SJCRH30 (cell line): Measurements from ENCODE around the gene PDE6B. TPM values are rescaled to one million over a fixed set of nuclear protein-coding genes. Genes with fewer than 3 reads are reported as not detected.
A peak's percentile ranks its signal among the peaks of the same experiment; 100 is the strongest.
"Not testable (repeated sequence)": the region's sequence is repeated elsewhere in the genome, so short reads cannot be mapped to it uniquely, and the experiment has no call there.

Experiments
- DNase-seq, 2 experiments: peaks; one replicate each; pipeline ENCODE4 v3.0.0-alpha.2; 2015 to 2020
- H3K27ac ChIP-seq: fragments of 250-450 bp; sonication (Bioruptor Pico); 2 replicates; pipeline ENCODE4 v1.5.1; 2020; ENCODE audit warnings: mild to moderate bottlenecking, moderate library complexity
- H3K27me3 ChIP-seq: fragments of 250-450 bp; sonication (Bioruptor Pico); 2 replicates; pipeline ENCODE4 v1.5.1; 2020; ENCODE audit warnings: mild to moderate bottlenecking, moderate library complexity
- H3K36me3 ChIP-seq: fragments of 250-450 bp; sonication (Bioruptor Pico); 2 replicates; pipeline ENCODE4 v1.5.1; 2020; ENCODE audit warnings: mild to moderate bottlenecking, moderate library complexity
- H3K4me1 ChIP-seq: fragments of 250-450 bp; sonication (Bioruptor Pico); 2 replicates; pipeline ENCODE4 v1.5.1; 2020; ENCODE audit warnings: mild to moderate bottlenecking, moderate library complexity
- H3K4me3 ChIP-seq: fragments of 250-450 bp; sonication (Bioruptor Pico); 2 replicates; pipeline ENCODE4 v1.5.1; 2020; ENCODE audit warnings: mild to moderate bottlenecking, moderate library complexity
- H3K9me3 ChIP-seq: fragments of 250-450 bp; sonication (Bioruptor Pico); replicated peaks from 2 replicates; pipeline ENCODE4 v1.5.1; 2020; ENCODE audit warnings: mild to moderate bottlenecking, moderate library complexity
- total RNA-seq: library from RNA; depleted of rRNA; stranded (reverse); fragments of >200 nt; shearing (Covaris generic); gene quantifications from 2 replicates; pipeline ENCODE4 v1.2.3, GENCODE V29; 2014

Gene PDE6B
- total RNA-seq, 1 experiment from 2014 or later, result not detected

DNA sequence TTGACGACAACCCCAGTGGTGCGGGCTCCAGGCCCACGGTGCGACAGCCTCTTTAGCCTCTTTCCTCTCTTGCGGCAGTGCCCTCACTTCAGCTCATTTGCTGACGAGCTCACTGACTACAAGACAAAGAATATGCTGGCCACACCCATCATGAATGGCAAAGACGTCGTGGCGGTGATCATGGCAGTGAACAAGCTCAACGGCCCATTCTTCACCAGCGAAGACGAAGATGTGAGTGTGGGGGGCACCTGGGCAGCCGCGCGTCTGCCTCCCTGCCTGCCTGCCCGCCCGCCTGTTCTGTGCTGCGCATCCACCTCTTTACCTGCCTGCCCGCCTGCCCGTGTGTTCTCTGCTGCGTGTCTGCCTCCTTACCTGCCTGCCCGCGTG, 9.2 kb downstream of the PDE6B start:
- no peak overlapping the region for H3K4me3 ChIP-seq
- no peak for DNase-seq
- H3K4me1 ChIP-seq, result no peaks in the 10 kb centered on the region
- H3K27me3 ChIP-seq, result no peaks in the 10 kb centered on the region
- no peaks in the 10 kb centered on the region for H3K36me3 ChIP-seq
- H3K9me3 ChIP-seq, result no peaks in the 10 kb centered on the region
- H3K27ac ChIP-seq, result no peak overlapping the region

DNA sequence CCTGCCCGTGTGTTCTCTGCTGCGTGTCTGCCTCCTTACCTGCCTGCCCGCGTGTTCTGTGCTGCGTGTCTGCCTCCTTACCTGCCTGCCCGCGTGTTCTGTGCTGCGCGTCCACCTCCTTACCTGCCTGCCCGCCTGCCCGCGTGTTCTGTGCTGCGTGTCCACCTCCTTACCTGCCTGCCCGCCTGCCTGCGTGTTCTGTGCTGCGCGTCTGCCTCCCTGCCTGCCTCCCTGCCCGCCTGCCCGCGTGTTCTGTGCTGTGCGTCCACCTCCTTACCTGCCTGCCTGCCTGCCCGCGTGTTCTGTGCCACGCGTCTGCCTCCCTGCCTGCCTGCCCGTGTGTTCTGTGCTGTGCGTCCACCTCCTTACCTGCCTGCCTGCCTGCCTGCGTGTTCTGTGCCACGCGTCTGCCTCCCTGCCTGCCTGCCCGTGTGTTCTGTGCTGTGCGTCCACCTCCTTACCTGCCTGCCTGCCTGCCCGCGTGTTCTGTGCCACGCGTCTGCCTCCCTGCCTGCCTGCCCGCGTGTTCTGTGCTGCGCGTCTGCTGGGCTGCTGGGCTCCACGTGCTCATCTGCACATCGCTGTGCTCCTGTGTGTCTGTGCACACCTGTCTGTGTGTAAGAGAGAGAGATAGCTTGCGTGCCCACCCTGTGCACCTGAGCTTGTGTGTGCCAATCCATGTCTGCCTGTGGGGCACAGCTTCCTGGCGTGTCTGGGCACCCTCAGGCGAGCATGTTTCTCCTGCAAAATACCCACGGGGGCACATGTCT, 9.9 kb downstream of the PDE6B start:
- not testable (repeated sequence) for H3K4me3 ChIP-seq, H3K9me3 ChIP-seq, H3K36me3 ChIP-seq, H3K27me3 ChIP-seq, DNase-seq, H3K4me1 ChIP-seq, H3K27ac ChIP-seq

DNA sequence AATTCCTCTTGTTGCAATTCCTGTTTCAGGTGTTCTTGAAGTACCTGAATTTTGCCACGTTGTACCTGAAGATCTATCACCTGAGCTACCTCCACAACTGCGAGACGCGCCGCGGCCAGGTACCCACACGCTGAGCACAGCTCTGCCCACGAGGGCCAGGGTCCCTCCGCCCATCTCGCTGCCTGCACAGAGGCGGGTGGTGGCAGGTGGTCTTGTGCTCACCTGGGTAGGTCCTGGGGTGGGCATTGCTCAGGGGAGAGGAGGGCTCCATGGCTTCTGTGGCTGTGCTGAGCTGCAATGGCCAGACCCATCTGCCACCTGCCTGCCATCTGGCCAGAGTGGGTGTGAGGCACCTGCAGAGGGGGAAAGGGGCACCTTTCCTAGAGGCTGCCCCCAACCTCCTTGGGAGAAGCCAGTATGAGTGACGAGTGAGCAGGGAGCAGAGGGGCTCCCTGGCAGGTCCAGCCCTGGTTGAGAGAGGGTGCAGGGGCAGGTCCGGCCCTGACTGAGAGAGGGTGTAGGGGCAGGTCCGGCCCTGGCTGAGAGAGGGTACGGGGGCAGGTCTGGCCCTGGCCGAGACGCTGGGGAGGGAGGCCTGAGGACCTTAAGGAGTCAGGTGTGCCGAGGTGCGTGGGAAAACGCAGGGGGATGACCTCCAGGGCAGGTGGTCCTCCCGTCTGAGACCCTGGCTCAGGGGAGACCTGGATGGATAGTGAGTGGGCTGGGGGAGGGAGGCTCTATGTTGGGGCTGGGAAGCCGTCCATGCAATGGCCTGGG, 10.7 kb downstream of the PDE6B start:
- H3K9me3 ChIP-seq, result no peaks in the 10 kb centered on the region
- no peaks in the 10 kb centered on the region for H3K27me3 ChIP-seq

GRCh38 chr4:636628-637159, 11.3 kb downstream of the PDE6B start:
- Histone ChIP-seq H3K4me1 (no peaks in the 10 kb centered on the region), H3K27me3 (no peaks in the 10 kb centered on the region), H3K36me3 (no peaks in the 10 kb centered on the region), H3K27ac (no peak overlapping the region), H3K4me3 (no peak overlapping the region), H3K9me3 (no peaks in the 10 kb centered on the region)
- no peak for DNase-seq

More for the DNA sequence above, 10.7 kb downstream of the PDE6B start:
- DNase-seq, result no peak
- H3K27ac ChIP-seq, result no peak overlapping the region
- no peaks in the 10 kb centered on the region for H3K4me1 ChIP-seq
- no peaks in the 10 kb centered on the region for H3K36me3 ChIP-seq
- H3K4me3 ChIP-seq, result no peak overlapping the region

DNA sequence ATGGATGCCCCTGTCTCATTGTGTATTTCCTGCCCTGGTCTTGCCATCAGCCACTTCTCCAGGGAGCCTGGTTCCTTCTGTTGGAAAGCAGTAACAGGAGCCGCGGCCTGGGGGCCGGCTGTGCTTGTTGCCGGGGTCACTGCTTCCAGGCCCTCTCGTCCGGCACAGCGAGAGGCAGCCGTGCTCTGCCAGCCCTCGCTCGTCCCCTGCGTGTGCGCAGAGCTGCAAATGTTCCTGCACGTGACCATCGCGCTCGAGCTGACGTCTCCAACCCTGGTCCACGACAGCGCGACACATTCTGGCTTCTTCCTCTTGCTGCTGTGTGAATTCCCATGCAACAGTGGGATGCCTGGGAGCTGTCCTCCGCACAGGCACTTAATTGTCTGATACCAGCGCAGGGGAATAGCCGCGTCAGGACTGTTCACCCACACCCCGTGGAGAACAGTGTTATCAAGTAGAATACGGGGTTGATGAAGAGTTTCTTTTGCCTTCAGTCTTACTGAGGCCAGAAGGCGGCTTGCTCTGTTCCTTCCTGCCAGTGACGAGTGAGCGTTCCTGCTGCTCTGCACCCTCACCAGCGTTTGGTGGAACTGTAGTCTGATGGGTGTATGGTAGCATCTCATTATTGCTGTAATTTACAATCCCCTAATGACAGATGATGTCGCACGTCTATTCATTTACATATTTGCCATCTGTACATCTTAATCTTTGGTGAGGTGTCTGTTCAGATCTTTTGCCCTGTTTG, 12.3 kb downstream of the PDE6B start:
- H3K4me1 ChIP-seq, result no peaks in the 10 kb centered on the region
- H3K4me3 ChIP-seq, result no peak overlapping the region
- H3K27ac ChIP-seq, result no peak overlapping the region
- H3K36me3 ChIP-seq, result no peaks in the 10 kb centered on the region
- H3K27me3 ChIP-seq, result no peaks in the 10 kb centered on the region
- H3K9me3 ChIP-seq, result no peaks in the 10 kb centered on the region
- DNase-seq, result no peak

- not testable (repeated sequence) for H3K27ac ChIP-seq, H3K27me3 ChIP-seq, DNase-seq, H3K36me3 ChIP-seq, H3K4me1 ChIP-seq, H3K9me3 ChIP-seq, H3K4me3 ChIP-seq
Observed at GRCh38 chr4:642366-642765, 17.0 kb downstream of the PDE6B start.

- Histone ChIP-seq H3K4me1 (peaks cover 3% of the 10 kb centered on the region; the same call in 1 of the 2 replicates), H3K9me3 (no peaks in the 10 kb centered on the region), H3K27ac (no peak overlapping the region), H3K36me3 (no peaks in the 10 kb centered on the region), H3K4me3 (no peak overlapping the region), H3K27me3 (no peaks in the 10 kb centered on the region)
- no peak for DNase-seq
Observed at GRCh38 chr4:646460-646859, 21.1 kb downstream of the PDE6B start.

GRCh38 chr4:647481-647880, 22.1 kb downstream of the PDE6B start:
- Histone ChIP-seq H3K27me3 (no peaks in the 10 kb centered on the region), H3K4me1 (peaks cover 3% of the 10 kb centered on the region; the same call in 1 of the 2 replicates), H3K27ac (no peak overlapping the region), H3K4me3 (no peak overlapping the region), H3K36me3 (no peaks in the 10 kb centered on the region), H3K9me3 (no peaks in the 10 kb centered on the region)
- DNase-seq, result no peak

DNA sequence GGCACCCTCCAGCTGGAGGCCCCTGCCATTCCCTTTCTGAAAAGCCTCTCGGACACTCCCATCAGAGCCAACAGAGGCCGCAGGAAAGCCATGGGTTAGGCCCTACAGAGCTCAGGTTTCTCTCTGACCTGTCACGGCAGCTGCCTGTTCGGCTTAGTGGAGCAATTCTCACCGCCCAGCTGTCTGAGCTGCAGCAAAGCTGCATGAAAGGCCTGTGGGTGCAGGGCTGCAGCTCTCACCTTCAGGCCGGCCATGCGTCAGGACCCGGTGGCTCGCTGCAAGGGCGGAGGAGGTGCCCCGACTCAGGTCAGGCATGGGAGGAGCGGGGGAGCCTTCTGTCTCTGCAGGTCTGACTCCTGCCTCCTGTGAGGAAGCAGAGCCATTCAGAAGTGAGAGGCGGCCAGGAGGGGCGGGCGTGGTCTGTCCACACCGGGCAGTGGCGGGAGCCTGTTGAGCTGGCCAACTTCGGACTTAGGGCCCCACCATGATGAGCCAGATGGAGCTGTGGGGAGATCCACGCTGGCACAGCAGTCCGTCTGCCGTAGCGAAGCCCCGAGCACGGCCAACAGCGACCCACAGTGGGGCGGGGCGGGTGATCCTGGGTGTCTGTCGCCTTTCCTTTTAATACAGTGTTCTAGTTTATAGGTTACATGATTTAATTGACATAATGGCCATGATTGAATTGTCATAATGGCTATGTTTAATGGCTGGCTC, 23.4 kb downstream of the PDE6B start:
- no peak overlapping the region for H3K4me3 ChIP-seq
- no peak overlapping the region for H3K27ac ChIP-seq
- peak; percentile 75 to 80 for DNase-seq
- no peaks in the 10 kb centered on the region for H3K27me3 ChIP-seq
- no peaks in the 10 kb centered on the region for H3K9me3 ChIP-seq
- H3K36me3 ChIP-seq, result no peaks in the 10 kb centered on the region
- H3K4me1 ChIP-seq, result peaks cover 3% of the 10 kb centered on the region; the same call in 1 of the 2 replicates

- Histone ChIP-seq H3K36me3 (no peaks in the 10 kb centered on the region), H3K4me3 (no peak overlapping the region), H3K27ac (no peak overlapping the region), H3K4me1 (peaks cover 3% of the 10 kb centered on the region; the same call in 1 of the 2 replicates), H3K27me3 (no peaks in the 10 kb centered on the region), H3K9me3 (no peaks in the 10 kb centered on the region)
- no peak for DNase-seq
Observed at GRCh38 chr4:649293-649625, 23.9 kb downstream of the PDE6B start.

DNA sequence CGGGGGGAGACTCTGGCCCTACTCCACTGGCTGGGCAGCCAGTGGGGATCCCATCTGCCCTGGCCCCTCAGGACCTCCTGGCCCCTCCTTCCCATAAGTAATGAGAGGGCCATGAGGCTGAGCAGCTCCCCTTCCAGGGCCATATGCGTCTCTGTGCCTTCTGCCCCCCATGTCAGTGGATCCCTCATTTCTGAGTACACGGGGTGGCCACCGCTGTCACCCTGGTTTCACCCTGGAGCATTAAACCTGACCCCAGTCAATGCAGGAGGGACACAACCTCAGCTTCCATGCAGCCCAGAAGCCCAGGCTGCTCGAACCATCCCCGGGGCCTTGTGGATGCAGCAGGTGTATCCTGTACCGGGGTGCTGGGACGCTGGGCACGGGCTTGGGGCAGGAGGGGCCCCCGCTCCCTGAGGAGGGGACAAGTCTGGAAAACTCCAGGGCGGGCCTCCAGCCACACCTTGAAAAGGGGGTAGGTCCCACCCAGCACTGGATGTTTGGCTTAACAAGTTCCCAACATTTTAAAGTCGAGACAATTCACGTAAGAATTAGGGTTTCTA, 24.5 kb downstream of the PDE6B start:
- Histone ChIP-seq H3K36me3 (no peaks in the 10 kb centered on the region), H3K27me3 (no peaks in the 10 kb centered on the region), H3K4me1 (peaks cover 3% of the 10 kb centered on the region; the same call in 1 of the 2 replicates), H3K27ac (no peak overlapping the region), H3K9me3 (no peaks in the 10 kb centered on the region), H3K4me3 (no peak overlapping the region)
- no peak for DNase-seq

DNA sequence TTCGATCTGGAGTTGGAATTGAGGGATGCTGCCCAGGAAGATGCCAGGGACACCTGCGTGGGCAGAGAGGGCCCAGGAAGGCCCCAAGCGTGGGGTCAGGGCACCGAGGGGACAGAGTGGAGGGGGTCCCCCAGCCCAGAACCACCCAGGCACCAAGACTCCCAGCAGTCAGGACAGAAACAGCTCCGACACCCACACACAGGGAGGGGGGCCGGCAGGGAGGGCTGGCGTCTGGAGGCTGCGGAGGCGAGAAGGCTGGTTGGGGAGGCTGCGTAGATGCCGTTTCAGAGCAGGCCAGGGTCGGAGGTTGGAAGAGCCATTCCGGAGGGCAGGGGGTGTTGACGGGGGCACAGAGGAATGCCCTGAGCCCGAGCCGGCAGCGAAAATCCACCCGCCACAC, 25.1 kb downstream of the PDE6B start:
- DNase-seq, result no peak
- H3K4me3 ChIP-seq, result no peak overlapping the region
- no peaks in the 10 kb centered on the region for H3K27me3 ChIP-seq
- no peak overlapping the region for H3K27ac ChIP-seq
- no peaks in the 10 kb centered on the region for H3K36me3 ChIP-seq
- H3K9me3 ChIP-seq, result no peaks in the 10 kb centered on the region
- peaks cover 3% of the 10 kb centered on the region; the same call in 1 of the 2 replicates for H3K4me1 ChIP-seq

DNA sequence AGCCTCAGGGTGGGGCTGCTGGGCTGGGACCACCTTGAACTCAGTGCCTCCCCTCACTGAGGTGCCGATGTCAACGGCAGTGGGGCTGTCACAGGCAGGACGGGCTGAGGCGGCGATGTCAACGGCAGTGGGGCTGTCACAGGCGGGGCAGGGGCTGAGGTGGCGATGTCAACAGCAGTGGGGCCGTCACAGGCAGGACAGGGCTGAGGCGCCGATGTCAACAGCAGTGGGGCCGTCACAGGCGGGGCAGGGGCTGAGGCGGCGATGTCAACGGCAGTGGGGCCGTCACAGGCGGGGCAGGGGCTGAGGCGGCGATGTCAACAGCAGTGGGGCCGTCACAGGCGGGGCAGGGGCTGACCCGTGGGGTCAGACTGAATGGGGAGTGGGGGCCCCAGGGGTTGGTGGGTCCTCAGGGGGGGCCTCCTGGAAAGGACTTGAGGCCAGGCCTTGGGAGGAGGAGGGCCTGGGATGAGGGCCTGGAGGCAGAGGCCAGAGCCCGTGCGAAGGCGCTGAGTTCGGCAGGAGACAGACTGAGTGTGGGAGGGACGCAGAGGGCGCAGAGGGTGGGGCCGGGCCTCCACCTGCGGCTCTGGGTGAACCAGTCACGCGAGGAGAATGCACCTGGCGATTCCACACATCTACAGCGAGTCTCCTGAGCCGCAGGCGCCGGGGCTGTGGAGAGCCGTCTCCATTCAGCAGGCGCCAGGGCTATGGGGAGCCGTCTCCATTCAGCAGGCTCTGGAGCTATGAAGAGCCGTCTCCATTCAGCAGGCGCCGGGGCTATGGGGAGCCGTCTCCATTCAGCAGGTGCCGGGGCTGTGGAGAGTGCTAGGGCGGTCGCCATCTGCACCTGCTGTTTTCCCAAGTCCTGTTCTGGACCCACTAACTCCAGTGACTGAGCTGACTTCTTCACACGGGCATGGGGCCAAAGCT, 25.8 kb downstream of the PDE6B start:
- peaks cover 3% of the 10 kb centered on the region; the same call in 1 of the 2 replicates for H3K4me1 ChIP-seq
- H3K36me3 ChIP-seq, result no peaks in the 10 kb centered on the region
- no peak for DNase-seq
- no peak overlapping the region for H3K27ac ChIP-seq
- H3K9me3 ChIP-seq, result no peaks in the 10 kb centered on the region
- H3K27me3 ChIP-seq, result no peaks in the 10 kb centered on the region
- H3K4me3 ChIP-seq, result no peak overlapping the region
